ENCODE data around the gene NNMT. TPM values are rescaled to one million over a fixed set of nuclear protein-coding genes. Genes with fewer than 3 reads are reported as not detected.

Gene NNMT
- total and polyA plus RNA-seq, 2 experiments from 2014 or later, result 1,043 to 1,317 TPM

GRCh38 chr11:114251815-114252337, 44.3 kb upstream of the NNMT start:
- WGBS, 2 experiments (ENCODE audit: low coverage in 1 of 2, low lambda C conversion rate in 2 of 2, missing lambda C conversion rate in 2 of 2), result 71% methylated on average over 9 of the region's 9 CpGs
- no peak for DNase-seq

GRCh38 chr11:114252767-114253166, 43.4 kb upstream of the NNMT start:
- Histone ChIP-seq H3K4me1 (ENCODE audit: insufficient read depth) (no peaks in the 10 kb centered on the region), H3F3A (ENCODE audit: insufficient read depth) (no peaks in the 10 kb centered on the region), H3K79me2 (ENCODE audit: insufficient read depth) (no peaks in the 10 kb centered on the region), H3K9me3 (ENCODE audit: low read depth) (no peaks in the 10 kb centered on the region), H3K4me2 (ENCODE audit: unreplicated experiment) (no peak overlapping the region), H3K9ac (no peak overlapping the region), H4K20me1 (ENCODE audit: insufficient read depth) (no peaks in the 10 kb centered on the region), H3K36me3 (ENCODE audit: low read depth) (no peaks in the 10 kb centered on the region), H2AFZ (no peak overlapping the region), H3K27ac (no peak overlapping the region), H3K4me3 (no peak overlapping the region), H3K27me3 (replicated peaks; ENCODE audit: insufficient read depth) (no peaks in the 10 kb centered on the region), H3K9me2 (ENCODE audit: insufficient read depth) (no peaks in the 10 kb centered on the region)
- 66 to 69% methylated on average over 9 of the region's 9 CpGs for WGBS, 2 experiments (ENCODE audit: low coverage in 1 of 2, low lambda C conversion rate in 2 of 2, missing lambda C conversion rate in 2 of 2)
- DNase-seq, result no peak
- in situ Hi-C loops (cut with MboI), result no loop called here
- TF ChIP-seq EZH2 (IDR thresholded peaks at IDR 0.05; ENCODE audit: insufficient read depth, poor library complexity, severe bottlenecking) (no peak), EZH2phosphoT487 (IDR thresholded peaks at IDR 0.05; ENCODE audit: insufficient read depth, low read depth) (no peak)

More at GRCh38 chr11:114251815-114252337, 44.3 kb upstream of the NNMT start:
- H3K27me3 ChIP-seq (replicated peaks; ENCODE audit: insufficient read depth), result no peaks in the 10 kb centered on the region
- H3F3A ChIP-seq (ENCODE audit: insufficient read depth), result no peaks in the 10 kb centered on the region
- H2AFZ ChIP-seq, result no peak overlapping the region
- H3K4me1 ChIP-seq (ENCODE audit: insufficient read depth), result no peaks in the 10 kb centered on the region
- H3K27ac ChIP-seq, result no peak overlapping the region
- H3K4me3 ChIP-seq, result no peak overlapping the region
- H3K9me2 ChIP-seq (ENCODE audit: insufficient read depth), result no peaks in the 10 kb centered on the region
- H3K79me2 ChIP-seq (ENCODE audit: insufficient read depth), result no peaks in the 10 kb centered on the region
- no peaks in the 10 kb centered on the region for H3K9me3 ChIP-seq (ENCODE audit: low read depth)
- in situ Hi-C loops (cut with MboI), result no loop called here
- no peak overlapping the region for H3K4me2 ChIP-seq (ENCODE audit: unreplicated experiment)
- TF ChIP-seq EZH2phosphoT487 (IDR thresholded peaks at IDR 0.05; ENCODE audit: insufficient read depth, low read depth), result no peak
- TF ChIP-seq EZH2 (IDR thresholded peaks at IDR 0.05; ENCODE audit: insufficient read depth, poor library complexity, severe bottlenecking), result no peak
- no peak overlapping the region for H3K9ac ChIP-seq
- H4K20me1 ChIP-seq (ENCODE audit: insufficient read depth), result no peaks in the 10 kb centered on the region
- H3K36me3 ChIP-seq (ENCODE audit: low read depth), result no peaks in the 10 kb centered on the region

DNA sequence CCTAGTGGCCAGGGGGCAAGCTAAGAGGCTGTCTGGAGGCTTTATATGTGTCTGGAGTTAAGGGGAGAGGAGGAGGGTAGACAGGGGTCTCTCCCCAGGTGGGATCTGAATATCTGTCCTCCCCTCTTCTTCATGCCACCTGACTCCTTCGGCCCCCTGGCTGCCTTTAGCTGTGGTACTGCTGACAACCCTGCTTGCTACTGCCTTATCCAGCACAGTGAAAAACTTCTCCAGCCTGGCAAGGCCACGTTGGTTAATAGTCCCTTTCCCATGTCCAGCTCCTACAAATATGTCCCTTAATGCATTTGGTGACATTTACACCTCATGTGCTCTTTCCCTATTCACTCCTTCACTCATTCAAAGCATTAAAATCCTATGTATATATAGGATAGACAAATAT, 42.4 kb upstream of the NNMT start:
- H3K27ac ChIP-seq, result no peak overlapping the region
- no peaks in the 10 kb centered on the region for H3K4me1 ChIP-seq (ENCODE audit: insufficient read depth)
- no peak for DNase-seq
- H3K9me3 ChIP-seq (ENCODE audit: low read depth), result no peaks in the 10 kb centered on the region
- H3K9me2 ChIP-seq (ENCODE audit: insufficient read depth), result no peaks in the 10 kb centered on the region
- no peaks in the 10 kb centered on the region for H3K36me3 ChIP-seq (ENCODE audit: low read depth)
- WGBS, 2 experiments (ENCODE audit: low coverage in 1 of 2, low lambda C conversion rate in 2 of 2, missing lambda C conversion rate in 2 of 2), result 36 to 42% methylated on average over 2 of the region's 2 CpGs
- H2AFZ ChIP-seq, result no peak overlapping the region
- H3F3A ChIP-seq (ENCODE audit: insufficient read depth), result no peaks in the 10 kb centered on the region
- H4K20me1 ChIP-seq (ENCODE audit: insufficient read depth), result no peaks in the 10 kb centered on the region
- H3K9ac ChIP-seq, result no peak overlapping the region
- no peaks in the 10 kb centered on the region for H3K79me2 ChIP-seq (ENCODE audit: insufficient read depth)
- no peaks in the 10 kb centered on the region; the same call in 1 of the 2 replicates for H3K27me3 ChIP-seq (replicated peaks; ENCODE audit: insufficient read depth)
- TF ChIP-seq EZH2 (IDR thresholded peaks at IDR 0.05; ENCODE audit: insufficient read depth, poor library complexity, severe bottlenecking) (no peak), EZH2phosphoT487 (IDR thresholded peaks at IDR 0.05; ENCODE audit: insufficient read depth, low read depth) (no peak)
- no peak overlapping the region for H3K4me2 ChIP-seq (ENCODE audit: unreplicated experiment)
- H3K4me3 ChIP-seq, result no peak overlapping the region
- in situ Hi-C loops (cut with MboI), result no loop called here

GRCh38 chr11:114254571-114255146, 41.5 kb upstream of the NNMT start:
- no peak overlapping the region for H3K4me3 ChIP-seq
- H3K36me3 ChIP-seq (ENCODE audit: low read depth), result no peaks in the 10 kb centered on the region
- H3K9me3 ChIP-seq (ENCODE audit: low read depth), result no peaks in the 10 kb centered on the region
- in situ Hi-C loops (cut with MboI), result no loop called here
- no peaks in the 10 kb centered on the region for H3K79me2 ChIP-seq (ENCODE audit: insufficient read depth)
- no peaks in the 10 kb centered on the region for H3K4me1 ChIP-seq (ENCODE audit: insufficient read depth)
- no peak overlapping the region for H3K4me2 ChIP-seq (ENCODE audit: unreplicated experiment)
- H3K9ac ChIP-seq, result no peak overlapping the region
- WGBS, 2 experiments (ENCODE audit: low coverage in 1 of 2, low lambda C conversion rate in 2 of 2, missing lambda C conversion rate in 2 of 2), result 85 to 90% methylated on average over 13 to 14 of the region's 14 CpGs
- H3F3A ChIP-seq (ENCODE audit: insufficient read depth), result no peaks in the 10 kb centered on the region
- no peak for TF ChIP-seq EZH2phosphoT487 (IDR thresholded peaks at IDR 0.05; ENCODE audit: insufficient read depth, low read depth)
- TF ChIP-seq EZH2 (IDR thresholded peaks at IDR 0.05; ENCODE audit: insufficient read depth, poor library complexity, severe bottlenecking), result no peak
- H4K20me1 ChIP-seq (ENCODE audit: insufficient read depth), result no peaks in the 10 kb centered on the region
- H3K27ac ChIP-seq, result no peak overlapping the region
- no peak overlapping the region for H2AFZ ChIP-seq
- H3K27me3 ChIP-seq (replicated peaks; ENCODE audit: insufficient read depth), result peaks cover 1% of the 10 kb centered on the region; the same call in 1 of the 2 replicates
- no peaks in the 10 kb centered on the region for H3K9me2 ChIP-seq (ENCODE audit: insufficient read depth)
- no peak for DNase-seq

Data from GM23248 (cell line).